Prostate gland (tissue), 2 donors: Measurements from ENCODE around the gene NAV2. TPM values are rescaled to one million over a fixed set of nuclear protein-coding genes. Genes with fewer than 3 reads are reported as not detected.
A peak's percentile ranks its signal among the peaks of the same experiment; 100 is the strongest.

Experiments used
- DNase-seq: peaks from one replicate; pipeline ENCODE4 v3.0.0-alpha.2; 2019; ENCODE audit warnings: low spot score
- H3K27ac ChIP-seq, 2 donors: fragments of 200-600 bp; sonication (generic); 2 replicates each; pipeline ENCODE4 v1.5.1; 2017 to 2019
- H3K27me3 ChIP-seq: fragments of 200-600 bp; sonication (generic); replicated peaks from 2 replicates; pipeline ENCODE4 v1.5.1; 2019; ENCODE audit not compliant: insufficient read depth
- H3K36me3 ChIP-seq, 2 donors: fragments of 200-600 bp; sonication (generic); 1 replicate in 1 of 2; 2 replicates in 1 of 2; pipeline versions ENCODE4 v1.5.1 to v1.8.1; 2017 to 2019
- H3K4me1 ChIP-seq: fragments of 200-600 bp; sonication (generic); replicated peaks from 2 replicates; pipeline ENCODE4 v1.5.1; 2019
- H3K4me3 ChIP-seq, 2 donors: fragments of 200-600 bp; sonication (generic); 2 replicates each; pipeline ENCODE4 v1.5.1; 2017 to 2019
- H3K9me3 ChIP-seq: fragments of 200-600 bp; sonication (generic); 2 replicates; pipeline ENCODE4 v1.5.1; 2017
- POLR2A ChIP-seq: fragments of 450-650 bp; IDR thresholded peaks from one replicate; pipeline ENCODE4 v1.6.1; 2016; ENCODE audit warnings: antibody characterized with exemption, mild to moderate bottlenecking
- POLR2AphosphoS5 ChIP-seq: sonication (generic); formaldehyde crosslinking; IDR thresholded peaks from one replicate; pipeline ENCODE4 v1.6.1; 2017; ENCODE audit warnings: antibody characterized with exemption
- WGBS: methylation state at CpG from one replicate; pipeline ENCODE4 v1.1.5; 2018; 5-methylcytosine and 5-hydroxymethylcytosine counted together
- intact Hi-C: fragments of 100-400 bp; cut with DNase I; formaldehyde crosslinking; loops from one replicate; pipeline ENCODE4 v1.14.2; 2022
- total RNA-seq, 2 donors: library from RNA; depleted of rRNA; stranded (reverse); fragments of >200 nt; gene quantifications; one replicate each; pipeline ENCODE4 v1.1.0, GENCODE V29; 2016
- TF ChIP-seq, protein P1 (sequence below), 4 experiments: fragments of 200-600 bp in 2 of 4; fragments of 450-650 bp in 2 of 4; sonication (generic) in 2 of 4; IDR thresholded peaks; 1 replicate in 3 of 4; 2 replicates in 1 of 4; pipeline ENCODE4 v1.5.1; 2016 to 2019; ENCODE audit warnings: antibody characterized with exemption in 4 of 4, mild to moderate bottlenecking in 2 of 4, moderate library complexity in 2 of 4

Gene NAV2
- total RNA-seq, 2 donors from 2014 or later = 17.1 to 26.6 TPM

DNA sequence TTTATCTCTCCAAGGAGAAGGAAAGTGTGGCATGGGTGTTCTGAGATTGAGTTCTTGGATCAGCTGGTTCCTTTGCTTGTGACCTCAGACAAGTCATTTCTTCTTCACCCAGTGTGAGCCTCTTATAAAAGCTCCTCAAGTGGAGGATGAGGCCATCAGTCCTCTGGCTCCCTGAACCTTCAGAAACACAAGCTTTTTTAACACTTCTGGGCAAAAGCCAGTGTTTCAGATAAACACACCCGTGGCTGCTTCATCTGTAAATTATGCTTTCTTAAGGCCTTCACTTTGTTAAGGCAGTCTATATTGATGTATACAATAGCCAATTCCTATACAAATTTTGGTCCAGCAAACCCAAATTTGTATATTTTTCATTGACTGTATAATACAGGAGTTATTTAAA lies 267.8 kb downstream of the NAV2 start:
- Histone ChIP-seq H3K9me3 (no peaks in the 10 kb centered on the region), H3K27me3 (peaks cover 2% of the 10 kb centered on the region), H3K4me1 (no peaks in the 10 kb centered on the region), H3K4me3 (no peak overlapping the region), H3K36me3 (no peaks in the 10 kb centered on the region), H3K27ac (no peak overlapping the region)
- intact Hi-C loops = loop anchor here (10.0 kb wide), 1 partner anchor 74 kb away; no protein-coding TSS in a partner anchor
- DNase-seq = no peak
- TF ChIP-seq, protein P1, sequence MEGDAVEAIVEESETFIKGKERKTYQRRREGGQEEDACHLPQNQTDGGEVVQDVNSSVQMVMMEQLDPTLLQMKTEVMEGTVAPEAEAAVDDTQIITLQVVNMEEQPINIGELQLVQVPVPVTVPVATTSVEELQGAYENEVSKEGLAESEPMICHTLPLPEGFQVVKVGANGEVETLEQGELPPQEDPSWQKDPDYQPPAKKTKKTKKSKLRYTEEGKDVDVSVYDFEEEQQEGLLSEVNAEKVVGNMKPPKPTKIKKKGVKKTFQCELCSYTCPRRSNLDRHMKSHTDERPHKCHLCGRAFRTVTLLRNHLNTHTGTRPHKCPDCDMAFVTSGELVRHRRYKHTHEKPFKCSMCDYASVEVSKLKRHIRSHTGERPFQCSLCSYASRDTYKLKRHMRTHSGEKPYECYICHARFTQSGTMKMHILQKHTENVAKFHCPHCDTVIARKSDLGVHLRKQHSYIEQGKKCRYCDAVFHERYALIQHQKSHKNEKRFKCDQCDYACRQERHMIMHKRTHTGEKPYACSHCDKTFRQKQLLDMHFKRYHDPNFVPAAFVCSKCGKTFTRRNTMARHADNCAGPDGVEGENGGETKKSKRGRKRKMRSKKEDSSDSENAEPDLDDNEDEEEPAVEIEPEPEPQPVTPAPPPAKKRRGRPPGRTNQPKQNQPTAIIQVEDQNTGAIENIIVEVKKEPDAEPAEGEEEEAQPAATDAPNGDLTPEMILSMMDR (IDR thresholded peaks at IDR 0.05) = no peak
- TF ChIP-seq POLR2AphosphoS5 (no peak), POLR2A (no peak)
- 40% methylated on average over 1 of the region's 1 CpG for WGBS

DNA sequence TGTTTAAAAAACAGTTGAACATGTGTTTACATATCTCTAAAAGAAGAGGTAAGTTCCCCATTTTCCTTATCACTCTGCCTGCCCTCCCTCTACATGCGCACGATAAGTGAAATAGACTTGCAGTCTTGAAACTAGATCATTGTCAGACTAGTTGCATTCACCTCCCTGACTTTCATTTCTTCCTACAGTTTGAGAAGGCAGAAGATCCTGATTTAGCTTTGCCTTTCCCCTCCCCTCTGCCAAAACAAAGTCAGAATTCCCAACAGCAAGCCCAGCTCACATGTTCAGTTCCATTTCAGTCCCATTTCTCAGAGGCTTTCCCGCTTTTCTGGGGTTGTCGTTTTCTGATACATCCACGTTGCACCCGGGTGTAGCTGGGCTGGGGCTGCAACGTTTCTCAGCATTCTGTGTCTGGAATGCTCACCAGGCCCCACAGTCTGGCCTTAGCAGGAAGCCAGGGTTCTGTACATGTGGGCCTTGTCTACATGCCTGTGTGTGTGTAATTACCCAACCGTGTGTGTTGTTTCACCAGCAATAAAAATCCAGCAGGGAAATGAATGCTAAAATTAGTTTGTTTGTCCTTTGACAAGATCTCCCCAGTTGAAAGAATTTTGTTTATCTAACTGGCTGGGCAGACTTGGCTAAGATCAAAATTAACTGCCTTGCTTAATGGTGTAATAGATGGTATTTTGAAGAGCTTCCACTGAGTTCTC lies 268.5 kb downstream of the NAV2 start:
- Histone ChIP-seq H3K27ac (no peak overlapping the region), H3K4me1 (no peaks in the 10 kb centered on the region), H3K4me3 (no peak overlapping the region), H3K9me3 (no peaks in the 10 kb centered on the region), H3K27me3 (peaks cover 2% of the 10 kb centered on the region), H3K36me3 (no peaks in the 10 kb centered on the region)
- DNase-seq = peak; percentile 15
- TF ChIP-seq POLR2AphosphoS5 = peak; percentile 62
- TF ChIP-seq, protein P1 (IDR thresholded peaks at IDR 0.05) = no peak
- 34% methylated on average over 8 of the region's 8 CpGs for WGBS
- intact Hi-C loops = loop anchor here (10.0 kb wide), 1 partner anchor 74 kb away; no protein-coding TSS in a partner anchor

DNA sequence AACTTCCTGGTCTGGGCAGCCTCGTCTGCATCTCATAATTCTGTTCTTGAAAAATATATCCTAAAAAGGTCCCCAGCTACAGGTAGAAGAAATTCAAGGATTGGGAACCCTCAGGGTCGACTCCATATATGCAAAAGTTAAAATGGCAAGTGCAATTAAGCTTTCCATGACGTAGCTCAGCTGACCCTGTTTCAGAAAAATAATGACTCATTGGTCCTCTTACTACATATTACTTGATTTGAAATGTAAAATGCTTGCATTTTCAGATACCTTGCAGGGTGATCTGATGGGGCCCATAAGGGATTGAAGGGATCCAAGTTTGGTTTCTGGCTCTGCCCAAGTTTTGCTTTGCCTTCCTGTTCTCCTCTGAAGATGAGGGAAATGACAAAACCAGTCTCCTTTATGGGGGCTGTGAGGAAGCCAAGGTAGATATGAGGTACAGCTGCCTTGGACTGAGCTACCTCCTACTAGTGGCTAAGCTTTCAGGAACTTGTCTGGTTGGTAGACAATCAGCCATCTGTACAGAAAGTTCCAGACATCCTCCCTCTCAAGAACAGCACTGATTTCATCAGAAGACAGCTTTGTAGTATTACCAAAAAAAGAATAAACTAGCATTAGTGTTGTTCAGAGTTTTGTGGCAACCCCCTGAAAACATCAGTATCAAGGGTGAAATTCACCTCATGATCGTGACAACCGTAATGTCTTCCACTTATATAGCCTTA lies 270.3 kb downstream of the NAV2 start:
- no peak overlapping the region for H3K4me3 ChIP-seq
- no peaks in the 10 kb centered on the region for H3K4me1 ChIP-seq
- no peak overlapping the region for H3K27ac ChIP-seq
- no peaks in the 10 kb centered on the region for H3K9me3 ChIP-seq
- H3K36me3 ChIP-seq = no peaks in the 10 kb centered on the region
- no peaks in the 10 kb centered on the region for H3K27me3 ChIP-seq
- WGBS = 66% methylated on average over 5 of the region's 5 CpGs
- TF ChIP-seq POLR2AphosphoS5 (no peak), POLR2A (no peak)
- TF ChIP-seq, protein P1 (IDR thresholded peaks at IDR 0.05) = no peak
- no peak for DNase-seq
- intact Hi-C loops = loop anchor here (10.0 kb wide), 1 partner anchor 72 kb away; no protein-coding TSS in a partner anchor

DNA sequence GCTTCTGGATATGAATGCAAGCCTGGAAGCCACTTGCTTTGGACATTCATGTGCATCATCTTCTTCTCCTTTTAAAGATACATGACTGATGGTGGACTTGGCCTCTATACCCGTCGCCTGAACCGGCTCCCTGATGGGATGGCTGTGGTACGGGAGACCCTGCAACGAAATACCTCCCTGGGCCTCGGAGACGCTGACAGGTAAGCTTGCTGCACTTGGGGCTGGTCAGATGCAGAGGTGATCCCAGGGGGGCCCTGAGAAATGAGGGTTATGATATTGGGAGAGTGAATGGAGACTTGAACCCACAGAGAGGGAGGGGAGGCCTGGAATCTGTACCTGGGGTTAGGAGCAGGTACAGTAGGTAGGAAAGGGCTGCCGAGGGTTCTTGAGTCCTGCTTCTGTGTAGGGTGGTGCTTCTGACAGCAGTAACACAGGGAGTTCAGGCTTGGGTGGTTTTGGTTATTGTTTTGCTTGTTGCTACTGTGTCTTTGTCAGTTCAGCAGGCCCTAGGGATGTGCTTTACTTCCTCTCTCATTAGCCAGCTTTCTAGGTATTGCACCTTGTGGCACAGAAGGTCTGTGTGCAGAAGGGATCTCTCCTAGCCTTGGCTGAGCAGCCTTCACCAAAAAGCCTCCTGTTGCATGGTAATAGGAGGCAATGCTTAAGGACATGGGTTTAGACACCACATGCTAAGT lies 271.6 kb downstream of the NAV2 start:
- Histone ChIP-seq H3K27me3 (no peaks in the 10 kb centered on the region), H3K9me3 (no peaks in the 10 kb centered on the region), H3K4me3 (no peak overlapping the region), H3K36me3 (no peaks in the 10 kb centered on the region), H3K27ac (no peak overlapping the region), H3K4me1 (no peaks in the 10 kb centered on the region)
- intact Hi-C loops = loop anchor here (10.0 kb wide), 1 partner anchor 71 kb away; no protein-coding TSS in a partner anchor
- TF ChIP-seq, protein P1 (IDR thresholded peaks at IDR 0.05) = no peak
- TF ChIP-seq POLR2A (no peak), POLR2AphosphoS5 (no peak)
- WGBS = 92% methylated on average over 8 of the region's 8 CpGs
- no peak for DNase-seq
